Stomach (tissue), 4 donors: Measurements from ENCODE around the gene RNF32.

Experiments
- POLR2A ChIP-seq, 4 donors: fragments of 450-650 bp; IDR thresholded peaks; one replicate each; pipeline ENCODE4 v1.6.1; 2016; ENCODE audit warnings: antibody characterized with exemption in 4 of 4, control low read depth in 2 of 4, mild to moderate bottlenecking in 1 of 4, moderate library complexity in 1 of 4
- POLR2AphosphoS5 ChIP-seq, 3 donors: sonication (generic); formaldehyde crosslinking; IDR thresholded peaks; one replicate each; pipeline ENCODE4 v1.6.1; 2016; ENCODE audit warnings: antibody characterized with exemption in 3 of 3

GRCh38 chr7:156610601-156611000 lies 30.0 kb upstream of the RNF32 start:
- no peak for TF ChIP-seq POLR2A (IDR thresholded peaks at IDR 0.05)
- TF ChIP-seq POLR2AphosphoS5 (IDR thresholded peaks at IDR 0.05): no peak
